HepG2 (cell line): ENCODE measurements around the gene CELSR3. TPM values are rescaled to one million over a fixed set of nuclear protein-coding genes. Genes with fewer than 3 reads are reported as not detected.

Experiments
- ATAC-seq: fragments of 200-7000 bp; cut with Tn5 transposase; 3 replicates; pipeline ENCODE4 v1.9.1; 2020; ENCODE audit warnings: mild to moderate bottlenecking, moderate library complexity
- BruUV-seq: library from RNA; stranded (reverse); fragments of 400-500 nt; replicated peaks from 2 replicates; lab custom pipeline; 2021; lab: Mats Ljungman, UMichigan
- CTCF ChIA-PET: fragments of 300-600 bp; formaldehyde crosslinking; extraction: SDS; loops from one replicate; lab custom pipeline; 2021; ENCODE audit warnings: low total read pairs, inconsistent platforms, low intra/inter-chr PET ratio; lab: Yijun Ruan, JAX
- POLR2A ChIA-PET: fragments of 350-600 bp; sonication (Branson Sonifier 250); formaldehyde crosslinking; loops from one replicate; lab custom pipeline; 2020; ENCODE audit warnings: antibody characterized with exemption, inconsistent platforms; lab: Yijun Ruan, JAX
- DNase-seq: peaks from one replicate; pipeline ENCODE4 v3.0.0-alpha.2; 2015; ENCODE audit warnings: low spot score
- FAIRE-seq: peaks from 3 replicates; lab custom pipeline; 2011; peaks lifted over from hg19 to GRCh38; lab: Jason Lieb, UNC
- H2AFZ ChIP-seq: one replicate; pipeline ENCODE4 v1.6.1; 2011; ENCODE audit warnings: low read length, inconsistent platforms
- H3K27ac ChIP-seq: fragments of 300-600 bp; 3 replicates; pipeline ENCODE4 v1.8.0; 2011; ENCODE audit warnings: mixed run types, mild to moderate bottlenecking, mixed read lengths, low read length, inconsistent platforms; ENCODE audit not compliant: insufficient read depth; ENCODE audit errors: extremely low read length
- H3K27me3 ChIP-seq, 2 experiments: fragments of 200-600 bp in 1 of 2; 2 replicates in 1 of 2; 3 replicates in 1 of 2; pipeline versions ENCODE4 v1.6.0 to v1.8.0; 2011; ENCODE audit warnings: low read length in 2 of 2, mild to moderate bottlenecking in 2 of 2, moderate library complexity in 2 of 2, inconsistent platforms in 1 of 2; ENCODE audit not compliant: insufficient read depth in 2 of 2, control insufficient read depth in 1 of 2
- H3K36me3 ChIP-seq, 2 experiments: fragments of 200-600 bp in 1 of 2; replicated peaks in 1 of 2; 2 replicates in 1 of 2; 3 replicates in 1 of 2; pipeline versions ENCODE4 v1.5.1 to v1.8.0; 2011; ENCODE audit warnings: low read length in 2 of 2, inconsistent platforms in 1 of 2; ENCODE audit not compliant: insufficient read depth in 2 of 2, control insufficient read depth in 1 of 2
- H3K4me1 ChIP-seq: 2 replicates; pipeline ENCODE4 v1.5.1; 2012; ENCODE audit warnings: low read length, inconsistent platforms; ENCODE audit not compliant: insufficient read depth
- H3K4me2 ChIP-seq: 2 replicates; pipeline ENCODE4 v1.6.0; 2011; ENCODE audit warnings: low read depth, low read length, inconsistent platforms
- H3K4me3 ChIP-seq, 3 experiments: fragments of 200-600 bp in 1 of 3; sonication (generic), shearing (Covaris generic) in 1 of 3; replicated peaks in 1 of 3; 2 replicates each; pipeline ENCODE4 v1.5.1; 2011 to 2016; ENCODE audit warnings: low read length in 3 of 3, inconsistent platforms in 2 of 3, low read depth in 2 of 3, mild to moderate bottlenecking in 2 of 3, control low read depth in 1 of 3, mixed read lengths in 1 of 3; ENCODE audit not compliant: insufficient read depth in 1 of 3
- H3K79me2 ChIP-seq: one replicate; pipeline ENCODE4 v1.6.1; 2011; ENCODE audit warnings: low read length, inconsistent platforms; ENCODE audit not compliant: insufficient read depth
- H3K9ac ChIP-seq: 2 replicates; pipeline ENCODE4 v1.6.0; 2011; ENCODE audit warnings: mild to moderate bottlenecking, low read depth, low read length, inconsistent platforms; ENCODE audit not compliant: insufficient read depth
- H3K9me3 ChIP-seq: 2 replicates; pipeline ENCODE4 v1.5.1; 2012; ENCODE audit warnings: mild to moderate bottlenecking, low read length
- H4K20me1 ChIP-seq: 2 replicates; pipeline ENCODE4 v1.6.0; 2011; ENCODE audit warnings: inconsistent platforms, mild to moderate bottlenecking, low read length, moderate library complexity; ENCODE audit not compliant: insufficient read depth
- ARID2 ChIP-seq: sonication (generic); formaldehyde crosslinking; IDR thresholded peaks from 2 replicates; pipeline ENCODE4 v1.8.1; 2022; ENCODE audit warnings: mild to moderate bottlenecking, missing genetic modification reagents, borderline replicate concordance
- MTERF4 ChIP-seq: sonication (generic); formaldehyde crosslinking; IDR thresholded peaks from 2 replicates; pipeline ENCODE4 v1.8.0; 2023; ENCODE audit warnings: mild to moderate bottlenecking, missing genetic modification reagents
- NFE2L2 ChIP-seq: fragments of 150-350 bp; IDR thresholded peaks from 2 replicates; pipeline ENCODE4 v1.6.1; 2014; ENCODE audit warnings: low read length
- TRAFD1 ChIP-seq: sonication (generic); formaldehyde crosslinking; IDR thresholded peaks from 2 replicates; pipeline ENCODE4 v1.5.1; 2020; ENCODE audit warnings: missing genetic modification reagents, mild to moderate bottlenecking, borderline replicate concordance
- ZNF33B ChIP-seq: sonication (generic); formaldehyde crosslinking; IDR thresholded peaks from 2 replicates; pipeline ENCODE4 v1.5.1; 2020; ENCODE audit warnings: mild to moderate bottlenecking, missing genetic modification reagents
- ZXDC ChIP-seq: sonication (generic); formaldehyde crosslinking; IDR thresholded peaks from 2 replicates; pipeline ENCODE4 v1.5.0; 2020; ENCODE audit warnings: mild to moderate bottlenecking, missing genetic modification reagents
- WGBS: methylation state at CpG from one replicate; pipeline ENCODE4 v1.1.6; 2017; ENCODE audit warnings: low lambda C conversion rate; 5-methylcytosine and 5-hydroxymethylcytosine counted together
- in situ Hi-C: cut with HindIII; loops from 2 replicates; pipeline ENCODE4 v1.10.0; 2017; ENCODE audit warnings: low pct_unique_long_range_greater_than_20kb; ENCODE audit not compliant: extremely low pct_ligation_motif_present
- intact Hi-C: fragments of 100-400 bp; cut with micrococcal nuclease; formaldehyde crosslinking; loops from one replicate; pipeline ENCODE4 v1.10.0; 2022; ENCODE audit not compliant: unreplicated experiment
- polyA plus RNA-seq, 8 experiments: library from polyadenylated mRNA; depleted of rRNA in 3 of 8; stranded (reverse) in 7 of 8; unstranded in 1 of 8; fragments of >200 nt; fragmentation: Illumina TruSeq in 4 of 8; extraction: Trizol in 4 of 8; gene quantifications; 2 replicates each; pipeline versions ENCODE4 v1.2.1 to v1.2.3, GENCODE V29; 2011 to 2016; ENCODE audit warnings: low read depth in 4 of 8, missing spikeins in 1 of 8, mixed read lengths in 1 of 8; ENCODE audit not compliant: insufficient read depth in 1 of 8
- total RNA-seq, 5 experiments: library from RNA; depleted of rRNA; stranded (reverse); fragments of >200 nt; fragmentation: Illumina TruSeq; extraction: Trizol; gene quantifications; 2 replicates each; pipeline ENCODE4 v1.2.3, GENCODE V29; 2016; ENCODE audit warnings: low read depth in 1 of 5
- TF ChIP-seq, protein P1 (sequence below): sonication (generic); formaldehyde crosslinking; IDR thresholded peaks from 2 replicates; pipeline ENCODE4 v1.4.0; 2020; ENCODE audit warnings: missing genetic modification reagents, borderline replicate concordance
- TF ChIP-seq, protein P2 (sequence below): sonication (generic); formaldehyde crosslinking; IDR thresholded peaks from 2 replicates; pipeline ENCODE4 v1.4.0; 2020; ENCODE audit warnings: missing genetic modification reagents, borderline replicate concordance

Gene CELSR3
- total and polyA plus RNA-seq, 2 of the 13 experiments (the other 11 are each of a cell fraction or from before 2014, with no cell fraction given): 5.4 to 6.7 TPM

DNA sequence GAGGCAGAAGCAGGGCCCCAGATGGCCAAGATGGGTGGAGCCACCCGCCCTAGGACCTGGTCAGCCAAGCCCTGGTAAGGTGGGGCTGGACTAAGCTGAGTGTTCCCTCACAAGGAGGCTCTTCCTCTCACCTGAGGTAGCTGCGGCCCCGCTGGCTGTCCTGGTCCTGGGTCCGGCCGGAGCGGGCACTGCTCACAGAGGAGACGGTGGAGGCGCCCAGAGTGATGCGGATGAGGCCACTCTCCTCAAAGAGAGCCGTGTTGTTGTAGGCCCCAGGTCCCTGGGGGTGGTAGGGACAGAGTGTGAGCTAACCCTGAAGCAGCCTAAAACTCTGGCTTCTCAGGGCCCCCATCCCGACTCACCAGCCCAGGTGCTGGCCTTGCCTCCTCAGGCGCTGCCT is 20.1 kb downstream of the CELSR3 start:
- ATAC-seq (no peak), FAIRE-seq (no peak)

More for the DNA sequence above, 20.1 kb downstream of the CELSR3 start:
- Histone ChIP-seq H3K9me3 (no peaks in the 10 kb centered on the region), H3K27me3 (no peaks in the 10 kb centered on the region), H3K4me1 (peaks cover 10% of the 10 kb centered on the region), H3K27ac (no peak overlapping the region), H3K4me2 (no peak overlapping the region), H3K4me3 (no peak overlapping the region), H2AFZ (no peak overlapping the region), H4K20me1 (no peaks in the 10 kb centered on the region), H3K36me3 (peaks cover 1 to 2% of the 10 kb centered on the region in 2 experiments; a peak in 2 of 5 replicates), H3K79me2 (no peaks in the 10 kb centered on the region), H3K9ac (no peak overlapping the region)
- CTCF ChIA-PET: no interaction called here
- WGBS: 86% methylated on average over 9 of the region's 12 CpGs
- no TSS peak for BruUV-seq
- in situ Hi-C loops (no loop called here), intact Hi-C loops (no loop called here)
- no peak for TF ChIP-seq ARID2
- TF ChIP-seq MTERF4: no peak
- no peak for TF ChIP-seq ZNF33B (CRISPR knock-in tag)
- TF ChIP-seq, protein P1, sequence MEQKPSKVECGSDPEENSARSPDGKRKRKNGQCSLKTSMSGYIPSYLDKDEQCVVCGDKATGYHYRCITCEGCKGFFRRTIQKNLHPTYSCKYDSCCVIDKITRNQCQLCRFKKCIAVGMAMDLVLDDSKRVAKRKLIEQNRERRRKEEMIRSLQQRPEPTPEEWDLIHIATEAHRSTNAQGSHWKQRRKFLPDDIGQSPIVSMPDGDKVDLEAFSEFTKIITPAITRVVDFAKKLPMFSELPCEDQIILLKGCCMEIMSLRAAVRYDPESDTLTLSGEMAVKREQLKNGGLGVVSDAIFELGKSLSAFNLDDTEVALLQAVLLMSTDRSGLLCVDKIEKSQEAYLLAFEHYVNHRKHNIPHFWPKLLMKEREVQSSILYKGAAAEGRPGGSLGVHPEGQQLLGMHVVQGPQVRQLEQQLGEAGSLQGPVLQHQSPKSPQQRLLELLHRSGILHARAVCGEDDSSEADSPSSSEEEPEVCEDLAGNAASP (CRISPR knock-in tag): no peak
- no peak for TF ChIP-seq NFE2L2
- no peak for TF ChIP-seq TRAFD1 (CRISPR knock-in tag)
- TF ChIP-seq ZXDC: no peak
- TF ChIP-seq, protein P2, sequence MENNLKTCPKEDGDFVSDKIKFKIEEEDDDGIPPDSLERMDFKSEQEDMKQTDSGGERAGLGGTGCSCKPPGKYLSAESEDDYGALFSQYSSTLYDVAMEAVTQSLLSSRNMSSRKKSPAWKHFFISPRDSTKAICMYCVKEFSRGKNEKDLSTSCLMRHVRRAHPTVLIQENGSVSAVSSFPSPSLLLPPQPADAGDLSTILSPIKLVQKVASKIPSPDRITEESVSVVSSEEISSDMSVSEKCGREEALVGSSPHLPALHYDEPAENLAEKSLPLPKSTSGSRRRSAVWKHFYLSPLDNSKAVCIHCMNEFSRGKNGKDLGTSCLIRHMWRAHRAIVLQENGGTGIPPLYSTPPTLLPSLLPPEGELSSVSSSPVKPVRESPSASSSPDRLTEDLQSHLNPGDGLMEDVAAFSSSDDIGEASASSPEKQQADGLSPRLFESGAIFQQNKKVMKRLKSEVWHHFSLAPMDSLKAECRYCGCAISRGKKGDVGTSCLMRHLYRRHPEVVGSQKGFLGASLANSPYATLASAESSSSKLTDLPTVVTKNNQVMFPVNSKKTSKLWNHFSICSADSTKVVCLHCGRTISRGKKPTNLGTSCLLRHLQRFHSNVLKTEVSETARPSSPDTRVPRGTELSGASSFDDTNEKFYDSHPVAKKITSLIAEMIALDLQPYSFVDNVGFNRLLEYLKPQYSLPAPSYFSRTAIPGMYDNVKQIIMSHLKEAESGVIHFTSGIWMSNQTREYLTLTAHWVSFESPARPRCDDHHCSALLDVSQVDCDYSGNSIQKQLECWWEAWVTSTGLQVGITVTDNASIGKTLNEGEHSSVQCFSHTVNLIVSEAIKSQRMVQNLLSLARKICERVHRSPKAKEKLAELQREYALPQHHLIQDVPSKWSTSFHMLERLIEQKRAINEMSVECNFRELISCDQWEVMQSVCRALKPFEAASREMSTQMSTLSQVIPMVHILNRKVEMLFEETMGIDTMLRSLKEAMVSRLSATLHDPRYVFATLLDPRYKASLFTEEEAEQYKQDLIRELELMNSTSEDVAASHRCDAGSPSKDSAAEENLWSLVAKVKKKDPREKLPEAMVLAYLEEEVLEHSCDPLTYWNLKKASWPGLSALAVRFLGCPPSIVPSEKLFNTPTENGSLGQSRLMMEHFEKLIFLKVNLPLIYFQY (CRISPR knock-in tag): no peak
- DNase-seq: no peak
- POLR2A ChIA-PET: no interaction called here
